ENCODE measurements around the gene SCN1B.
A peak's percentile ranks its signal among the peaks of the same experiment; 100 is the strongest.

Gene SCN1B

GRCh38 chr19:35052599-35053190 lies 22.4 kb downstream of the SCN1B start:
- in situ Hi-C loops (cut with HindIII; ENCODE audit: low pct_ligation_motif_present, low sequenced_read_pairs), result no loop called here
- Histone ChIP-seq H3K36me3 (replicated peaks) (no peaks in the 10 kb centered on the region), H3K27ac (no peak overlapping the region), H3K27me3 (replicated peaks) (no peaks in the 10 kb centered on the region), H3K4me3 (ENCODE audit: low read depth, low read length) (no peak overlapping the region)
- TF ChIP-seq, protein P1, sequence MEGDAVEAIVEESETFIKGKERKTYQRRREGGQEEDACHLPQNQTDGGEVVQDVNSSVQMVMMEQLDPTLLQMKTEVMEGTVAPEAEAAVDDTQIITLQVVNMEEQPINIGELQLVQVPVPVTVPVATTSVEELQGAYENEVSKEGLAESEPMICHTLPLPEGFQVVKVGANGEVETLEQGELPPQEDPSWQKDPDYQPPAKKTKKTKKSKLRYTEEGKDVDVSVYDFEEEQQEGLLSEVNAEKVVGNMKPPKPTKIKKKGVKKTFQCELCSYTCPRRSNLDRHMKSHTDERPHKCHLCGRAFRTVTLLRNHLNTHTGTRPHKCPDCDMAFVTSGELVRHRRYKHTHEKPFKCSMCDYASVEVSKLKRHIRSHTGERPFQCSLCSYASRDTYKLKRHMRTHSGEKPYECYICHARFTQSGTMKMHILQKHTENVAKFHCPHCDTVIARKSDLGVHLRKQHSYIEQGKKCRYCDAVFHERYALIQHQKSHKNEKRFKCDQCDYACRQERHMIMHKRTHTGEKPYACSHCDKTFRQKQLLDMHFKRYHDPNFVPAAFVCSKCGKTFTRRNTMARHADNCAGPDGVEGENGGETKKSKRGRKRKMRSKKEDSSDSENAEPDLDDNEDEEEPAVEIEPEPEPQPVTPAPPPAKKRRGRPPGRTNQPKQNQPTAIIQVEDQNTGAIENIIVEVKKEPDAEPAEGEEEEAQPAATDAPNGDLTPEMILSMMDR (IDR thresholded peaks at IDR 0.05; ENCODE audit: low read depth, low read length, missing control alignments), result no peak
- no peak for DNase-seq

- TF ChIP-seq, protein P1 (IDR thresholded peaks at IDR 0.05; ENCODE audit: low read depth, low read length, missing control alignments), result no peak
- H3K27me3 ChIP-seq (replicated peaks), result no peaks in the 10 kb centered on the region
- H3K36me3 ChIP-seq (replicated peaks), result no peaks in the 10 kb centered on the region
- no peak for DNase-seq
- H3K4me3 ChIP-seq (ENCODE audit: low read depth, low read length), result no peak overlapping the region
- in situ Hi-C loops (cut with HindIII; ENCODE audit: low pct_ligation_motif_present, low sequenced_read_pairs), result no loop called here
- H3K27ac ChIP-seq, result no peak overlapping the region
Observed at GRCh38 chr19:35053667-35054293, 23.5 kb downstream of the SCN1B start.

- Histone ChIP-seq H3K27ac (no peak overlapping the region), H3K36me3 (replicated peaks) (no peaks in the 10 kb centered on the region), H3K27me3 (replicated peaks) (no peaks in the 10 kb centered on the region), H3K4me3 (ENCODE audit: low read depth, low read length) (no peak overlapping the region)
- DNase-seq, result no peak
- TF ChIP-seq, protein P1 (IDR thresholded peaks at IDR 0.05; ENCODE audit: low read depth, low read length, missing control alignments), result no peak
- in situ Hi-C loops (cut with HindIII; ENCODE audit: low pct_ligation_motif_present, low sequenced_read_pairs), result no loop called here
Observed at GRCh38 chr19:35054626-35055025, 24.4 kb downstream of the SCN1B start.

GRCh38 chr19:35055715-35056179 lies 25.5 kb downstream of the SCN1B start:
- Histone ChIP-seq H3K27ac (no peak overlapping the region), H3K4me3 (ENCODE audit: low read depth, low read length) (no peak overlapping the region), H3K36me3 (replicated peaks) (no peaks in the 10 kb centered on the region), H3K27me3 (replicated peaks) (no peaks in the 10 kb centered on the region)
- TF ChIP-seq, protein P1 (IDR thresholded peaks at IDR 0.05; ENCODE audit: low read depth, low read length, missing control alignments), result peak; percentile 31
- in situ Hi-C loops (cut with HindIII; ENCODE audit: low pct_ligation_motif_present, low sequenced_read_pairs), result no loop called here
- no peak for DNase-seq

DNA sequence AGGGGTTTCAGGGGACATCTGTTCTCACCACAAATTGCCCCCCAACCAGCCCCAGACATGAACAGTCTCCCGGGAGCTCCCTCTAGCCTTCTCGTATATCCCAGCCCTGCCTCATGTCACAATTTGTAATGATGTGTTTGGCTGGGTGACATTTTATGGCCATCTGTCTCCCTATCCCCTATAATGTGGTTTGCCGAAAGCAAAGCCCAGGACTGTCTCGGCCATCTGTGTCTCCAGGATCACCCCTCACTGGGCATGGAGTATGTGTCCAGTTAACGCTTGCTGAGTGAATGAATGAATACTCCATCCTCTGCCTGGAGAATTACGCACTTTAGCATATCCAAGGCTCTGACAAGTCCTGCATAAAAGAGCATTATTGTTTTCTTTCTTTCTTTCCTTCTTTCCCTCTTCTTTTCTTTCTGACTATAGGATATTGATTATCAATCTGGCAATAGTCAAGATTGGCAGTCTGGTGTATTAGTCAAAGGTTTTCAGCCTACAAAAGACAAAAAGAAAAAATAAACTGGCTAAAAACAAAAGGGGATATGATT lies 26.3 kb downstream of the SCN1B start:
- no peaks in the 10 kb centered on the region for H3K27me3 ChIP-seq (replicated peaks)
- TF ChIP-seq, protein P1 (IDR thresholded peaks at IDR 0.05; ENCODE audit: low read depth, low read length, missing control alignments), result no peak
- in situ Hi-C loops (cut with HindIII; ENCODE audit: low pct_ligation_motif_present, low sequenced_read_pairs), result no loop called here
- no peak overlapping the region for H3K27ac ChIP-seq
- no peak for DNase-seq
- H3K36me3 ChIP-seq (replicated peaks), result no peaks in the 10 kb centered on the region
- H3K4me3 ChIP-seq (ENCODE audit: low read depth, low read length), result no peak overlapping the region

Data from brain microvascular endothelial cell (primary cell).